GM23338 (cell line): Measurements from ENCODE around the gene RHBDD1. TPM values are rescaled to one million over a fixed set of nuclear protein-coding genes. Genes with fewer than 3 reads are reported as not detected.

Experiments used
- ATAC-seq: fragments of 200-7000 bp; cut with Tn5 transposase; 3 replicates; pipeline ENCODE4 v1.9.1; 2020
- DNase-seq: peaks from one replicate; pipeline ENCODE4 v3.0.0-alpha.2; 2015; ENCODE audit warnings: low spot score
- H2AFZ ChIP-seq: fragments of 200-600 bp; sonication (generic); 2 replicates; pipeline ENCODE4 v1.8.0; 2016; ENCODE audit warnings: antibody characterized with exemption, mild to moderate bottlenecking, moderate library complexity
- H3F3A ChIP-seq: fragments of 200-600 bp; sonication (generic); replicated peaks from 2 replicates; pipeline ENCODE4 v1.8.0; 2017; ENCODE audit warnings: antibody characterized with exemption, mixed run types, low read depth
- H3K27ac ChIP-seq: fragments of 200-600 bp; sonication (generic); 2 replicates; pipeline ENCODE4 v1.6.1; 2016; ENCODE audit warnings: low read depth
- H3K27me3 ChIP-seq: fragments of 200-600 bp; sonication (generic); 2 replicates; pipeline ENCODE4 v1.8.0; 2016; ENCODE audit warnings: mild to moderate bottlenecking, mixed run types, moderate library complexity; ENCODE audit not compliant: insufficient read depth
- H3K36me3 ChIP-seq: fragments of 200-600 bp; sonication (generic); 2 replicates; pipeline ENCODE4 v1.8.0; 2016; ENCODE audit warnings: mild to moderate bottlenecking; ENCODE audit not compliant: insufficient read depth
- H3K4me1 ChIP-seq: fragments of 200-600 bp; sonication (generic); 2 replicates; pipeline ENCODE4 v1.8.0; 2016; ENCODE audit warnings: mild to moderate bottlenecking, moderate library complexity; ENCODE audit not compliant: insufficient read depth
- H3K4me2 ChIP-seq: fragments of 200-600 bp; sonication (generic); 2 replicates; pipeline ENCODE4 v1.7.1; 2017; ENCODE audit warnings: mixed run types
- H3K4me3 ChIP-seq: fragments of 200-600 bp; sonication (generic); 2 replicates; pipeline ENCODE4 v1.6.1; 2016; ENCODE audit warnings: mixed run types
- H3K79me2 ChIP-seq: fragments of 200-600 bp; sonication (generic); replicated peaks from 2 replicates; pipeline ENCODE4 v1.8.0; 2017; ENCODE audit warnings: mild to moderate bottlenecking; ENCODE audit not compliant: insufficient read depth
- H3K9me2 ChIP-seq: fragments of 200-600 bp; sonication (generic); 2 replicates; pipeline ENCODE4 v1.8.0; 2017; ENCODE audit not compliant: insufficient read depth
- H4K20me1 ChIP-seq: fragments of 200-600 bp; sonication (generic); replicated peaks from 2 replicates; pipeline ENCODE4 v1.8.0; 2017; ENCODE audit warnings: mild to moderate bottlenecking; ENCODE audit not compliant: insufficient read depth
- H3K27ac Mint-ChIP-seq: 2 replicates; pipeline ENCODE4 v1.8.0; 2020; ENCODE audit warnings: inconsistent platforms, mild to moderate bottlenecking, moderate library complexity, mixed read lengths
- H3K27me3 Mint-ChIP-seq: 3 replicates; pipeline ENCODE4 v1.8.0; 2022; ENCODE audit warnings: low read depth, mild to moderate bottlenecking, moderate library complexity, mixed read lengths, inconsistent platforms; ENCODE audit not compliant: insufficient read depth, poor library complexity
- H3K36me3 Mint-ChIP-seq: 3 replicates; pipeline ENCODE4 v1.8.0; 2021; ENCODE audit warnings: low read depth, mild to moderate bottlenecking, inconsistent platforms, moderate library complexity, mixed read lengths
- H3K4me1 Mint-ChIP-seq: 3 replicates; pipeline ENCODE4 v1.8.0; 2020; ENCODE audit warnings: mild to moderate bottlenecking, inconsistent platforms, mixed read lengths
- H3K4me3 Mint-ChIP-seq: 3 replicates; pipeline ENCODE4 v1.8.0; 2021; ENCODE audit warnings: moderate library complexity, mild to moderate bottlenecking, inconsistent platforms, mixed read lengths
- H3K9me3 Mint-ChIP-seq: 3 replicates; pipeline ENCODE4 v1.8.0; 2020; ENCODE audit warnings: moderate library complexity, mild to moderate bottlenecking, inconsistent platforms, mixed read lengths
- CREB1 ChIP-seq: fragments of 250-450 bp; sonication (Bioruptor Pico); IDR thresholded peaks from 2 replicates; pipeline ENCODE4 v1.5.0; 2020; ENCODE audit warnings: low read depth, mild to moderate bottlenecking, moderate library complexity
- CTCF ChIP-seq, 2 experiments: fragments of 200-600 bp in 1 of 2; sonication (generic) in 1 of 2; conservative IDR thresholded peaks; 2 replicates each; pipeline versions ENCODE4 v1.5.1 to v1.6.1; 2016 to 2017; ENCODE audit warnings: antibody characterized with exemption in 2 of 2, low read depth in 2 of 2, mild to moderate bottlenecking in 2 of 2, moderate library complexity in 1 of 2
- ETS1 ChIP-seq: IDR thresholded peaks from 2 replicates; pipeline ENCODE4 v1.6.1; 2016; ENCODE audit warnings: antibody characterized with exemption
- EZH2 ChIP-seq: fragments of 200-600 bp; sonication (generic); IDR thresholded peaks from one replicate; pipeline ENCODE4 v1.8.0; 2017; ENCODE audit warnings: antibody characterized with exemption, mild to moderate bottlenecking, low read depth; ENCODE audit not compliant: unreplicated experiment
- EZH2phosphoT487 ChIP-seq: fragments of 200-600 bp; sonication (generic); IDR thresholded peaks from one replicate; pipeline ENCODE4 v1.8.1; 2018; ENCODE audit warnings: antibody characterized with exemption; ENCODE audit not compliant: unreplicated experiment
- JUNB ChIP-seq: IDR thresholded peaks from one replicate; pipeline ENCODE4 v1.6.1; 2016; ENCODE audit warnings: antibody characterized with exemption; ENCODE audit not compliant: unreplicated experiment
- NANOG ChIP-seq: IDR thresholded peaks from 2 replicates; pipeline ENCODE4 v1.6.1; 2016; ENCODE audit warnings: antibody characterized with exemption, borderline replicate concordance
- POLR2AphosphoS5 ChIP-seq: IDR thresholded peaks from 2 replicates; pipeline ENCODE4 v1.6.1; 2016; ENCODE audit warnings: antibody characterized with exemption, low read depth
- REST ChIP-seq: IDR thresholded peaks from one replicate; pipeline ENCODE4 v1.6.1; 2018; ENCODE audit warnings: antibody characterized with exemption; ENCODE audit not compliant: unreplicated experiment
- STAT1 ChIP-seq: IDR thresholded peaks from one replicate; pipeline ENCODE4 v1.6.1; 2016; ENCODE audit warnings: antibody characterized with exemption; ENCODE audit not compliant: unreplicated experiment
- ZNF114 ChIP-seq: fragments of 250-450 bp; sonication (Bioruptor Pico); IDR thresholded peaks from 2 replicates; pipeline ENCODE4 v1.5.0; 2020; ENCODE audit warnings: mild to moderate bottlenecking, moderate library complexity
- ZNF331 ChIP-seq: fragments of 250-450 bp; sonication (Bioruptor Pico); IDR thresholded peaks from 2 replicates; pipeline ENCODE4 v1.5.0; 2020; ENCODE audit warnings: low read depth, mild to moderate bottlenecking, moderate library complexity
- ZNF462 ChIP-seq: fragments of 250-450 bp; sonication (Bioruptor Pico); IDR thresholded peaks from 2 replicates; pipeline ENCODE4 v1.5.0; 2020; ENCODE audit warnings: mild to moderate bottlenecking, moderate library complexity
- polyA plus RNA-seq: library from polyadenylated mRNA; unstranded; fragments of >200 nt; fragmentation: Nextera tagmentation; extraction: Ambion mirVana; gene quantifications from 2 replicates; pipeline ENCODE4 v1.2.1, GENCODE V29; 2016
- total RNA-seq: library from RNA; depleted of rRNA; stranded (reverse); fragments of >200 nt; shearing (Covaris generic); gene quantifications from 2 replicates; pipeline ENCODE4 v1.2.3, GENCODE V29; 2014

RHBDD1 gene
- total and polyA plus RNA-seq, 2 experiments from 2014 or later, result 7.3 to 13.0 TPM

- no peak for ATAC-seq
- H3K36me3 ChIP-seq, result no peaks in the 10 kb centered on the region
- no peak for TF ChIP-seq ZNF462 (CRISPR knock-in tag)
- TF ChIP-seq POLR2AphosphoS5, result no peak
- no peak for TF ChIP-seq ZNF331 (CRISPR knock-in tag)
- TF ChIP-seq EZH2, result no peak
- TF ChIP-seq EZH2phosphoT487, result no peak
- no peak for TF ChIP-seq JUNB
- TF ChIP-seq STAT1, result no peak
- TF ChIP-seq CREB1 (CRISPR knock-in tag), result no peak
- no peak for TF ChIP-seq NANOG
- no peak for TF ChIP-seq ZNF114 (CRISPR knock-in tag)
- TF ChIP-seq REST, result no peak
- TF ChIP-seq CTCF (conservative IDR thresholded peaks at IDR 0.05; ENCODE audit: low read depth in 2 of 2), result no peak
- no peak for TF ChIP-seq ETS1
- DNase-seq, result no peak
- H3K4me1 Mint-ChIP-seq, result no peaks in the 10 kb centered on the region
- peaks cover 19% of the 10 kb centered on the region; the same call in 2 of the 3 replicates for H3K36me3 Mint-ChIP-seq
- H3K4me3 Mint-ChIP-seq, result no peak overlapping the region
- peaks cover 11% of the 10 kb centered on the region for H3K9me3 Mint-ChIP-seq
- no peak overlapping the region for H3K4me2 ChIP-seq
- no peaks in the 10 kb centered on the region for H3F3A ChIP-seq
- H3K27me3 ChIP-seq, result no peaks in the 10 kb centered on the region
- H3K4me1 ChIP-seq, result no peaks in the 10 kb centered on the region
- no peaks in the 10 kb centered on the region for H3K27me3 Mint-ChIP-seq
- no peaks in the 10 kb centered on the region for H3K79me2 ChIP-seq
- H3K27ac ChIP-seq, result no peak overlapping the region
- no peak overlapping the region for H3K4me3 ChIP-seq
- no peaks in the 10 kb centered on the region for H4K20me1 ChIP-seq
- no peaks in the 10 kb centered on the region for H3K9me2 ChIP-seq
- H2AFZ ChIP-seq, result no peak overlapping the region
- H3K27ac Mint-ChIP-seq, result no peak overlapping the region
These were observed 108.2 kb downstream of the RHBDD1 start for GRCh38 chr2:226943862-226944620.
